Measurements from ENCODE around the gene TPM1. TPM values are rescaled to one million over a fixed set of nuclear protein-coding genes. Genes with fewer than 3 reads are reported as not detected.

The TPM1 gene
- polyA plus RNA-seq, 1 of the 3 experiments (the other 2 are of a cell fraction) = 1,371 TPM

- peak overlapping the region; percentile 51; the same call in 1 of the 2 replicates for H3K9ac ChIP-seq
- peak overlapping the region in 1 of 2 experiments; percentile 89; a peak in 3 of 4 replicates for H3K27ac ChIP-seq (ENCODE audit: low read depth in 2 of 2, low read length in 1 of 2)
- H3K4me3 ChIP-seq (ENCODE audit: low read depth in 2 of 2, low read length in 1 of 2) = no peak overlapping the region
- POLR2A ChIA-PET = no interaction called here
- H3K9me2 ChIP-seq = no peaks in the 10 kb centered on the region
- no peaks in the 10 kb centered on the region for H4K20me1 ChIP-seq (ENCODE audit: insufficient read depth)
- peaks cover 13 to 61% of the 10 kb centered on the region in 2 experiments; a peak in 3 of 4 replicates for H3K4me1 ChIP-seq (ENCODE audit: control insufficient read depth in 1 of 2, insufficient read depth in 2 of 2, low read depth in 1 of 2, low read length in 1 of 2)
- H3K36me3 ChIP-seq (replicated peaks in 1 of 2; ENCODE audit: control insufficient read depth in 1 of 2, insufficient read depth in 2 of 2, low read length in 1 of 2) = no peaks in the 10 kb centered on the region
- H3F3A ChIP-seq (replicated peaks; ENCODE audit: insufficient read depth) = peaks cover 59% of the 10 kb centered on the region
- no peaks in the 10 kb centered on the region for H3K27me3 ChIP-seq (ENCODE audit: insufficient read depth)
- 90% methylated on average over 2 of the region's 2 CpGs for WGBS (ENCODE audit: low lambda C conversion rate)
- TF ChIP-seq FOSL2 (IDR thresholded peaks at IDR 0.05; ENCODE audit: borderline replicate concordance, low read depth) (no peak), FOXJ3 (CRISPR knock-in tag; IDR thresholded peaks at IDR 0.05) (no peak), USF2 (IDR thresholded peaks at IDR 0.05; ENCODE audit: borderline replicate concordance, low read depth, low read length) (no peak), MEF2A (IDR thresholded peaks at IDR 0.05; ENCODE audit: borderline replicate concordance, low read depth) (no peak), NRF1 (IDR thresholded peaks at IDR 0.05; ENCODE audit: low read depth, low read length) (no peak)
- H3K4me2 ChIP-seq = peak overlapping the region; percentile 58
- CTCF ChIA-PET = interaction anchor here (0.6 to 0.9 kb wide), 3 partner anchors 9 to 14 kb away, joined by 3 to 4 read pairs (median 3); no protein-coding TSS in a partner anchor
- no peaks in the 10 kb centered on the region for H3K9me3 ChIP-seq
- no peaks in the 10 kb centered on the region for H3K79me2 ChIP-seq (ENCODE audit: insufficient read depth)
- H2AFZ ChIP-seq (ENCODE audit: low read depth) = no peak overlapping the region
- no peak for DNase-seq
Measured at GRCh38 chr15:63016234-63016633, 26.3 kb upstream of the TPM1 start.

GRCh38 chr15:63018639-63019038 is 23.9 kb upstream of the TPM1 start:
- H3K27ac ChIP-seq (ENCODE audit: low read depth in 2 of 2, low read length in 1 of 2) = peak overlapping the region in 1 of 2 experiments; percentile 97; a peak in 2 of 4 replicates
- H3K4me3 ChIP-seq (ENCODE audit: low read depth in 2 of 2, low read length in 1 of 2) = no peak overlapping the region
- TF ChIP-seq FOXM1 (IDR thresholded peaks at IDR 0.05; ENCODE audit: low read depth) (no peak), IRF3 (IDR thresholded peaks at IDR 0.05; ENCODE audit: low read depth, low read length) (no peak), PBX3 (IDR thresholded peaks at IDR 0.05) (no peak), EP300 (IDR thresholded peaks at IDR 0.05; ENCODE audit: borderline replicate concordance in 1 of 2, low read depth in 1 of 2, low read length in 1 of 2) (no peak), TCF12 (IDR thresholded peaks at IDR 0.05) (no peak), FOXJ3 (CRISPR knock-in tag; IDR thresholded peaks at IDR 0.05) (no peak), JUND (IDR thresholded peaks at IDR 0.05) (no peak), REST (IDR thresholded peaks at IDR 0.05; ENCODE audit: low read depth, low read length) (no peak), SMC3 (IDR thresholded peaks at IDR 0.05; ENCODE audit: low read depth, low read length) (no peak), MEF2A (IDR thresholded peaks at IDR 0.05; ENCODE audit: borderline replicate concordance, low read depth) (no peak), SIN3A (IDR thresholded peaks at IDR 0.05; ENCODE audit: borderline replicate concordance, low read depth, low read length) (no peak), GATA2 (CRISPR knock-in tag; IDR thresholded peaks at IDR 0.05) (no peak), RCOR1 (IDR thresholded peaks at IDR 0.05; ENCODE audit: low read length) (no peak), NFIC (IDR thresholded peaks at IDR 0.05; ENCODE audit: borderline replicate concordance) (no peak), MXI1 (IDR thresholded peaks at IDR 0.05; ENCODE audit: low read depth, low read length) (no peak), RFX5 (IDR thresholded peaks at IDR 0.05; ENCODE audit: low read length) (no peak), ZBTB33 (IDR thresholded peaks at IDR 0.05; ENCODE audit: borderline replicate concordance, low read depth) (no peak)
- no peaks in the 10 kb centered on the region for H3K27me3 ChIP-seq (ENCODE audit: insufficient read depth)
- no peak overlapping the region for H3K9ac ChIP-seq
- DNase-seq = no peak
- no peak overlapping the region for H3K4me2 ChIP-seq
- H3K79me2 ChIP-seq (ENCODE audit: insufficient read depth) = no peaks in the 10 kb centered on the region
- ChIA-PET POLR2A (no interaction called here), CTCF (interaction anchor here (0.9 to 1.1 kb wide), 2 partner anchors 29 to 469 kb away, joined by 3 read pairs; no protein-coding TSS in a partner anchor)
- H3F3A ChIP-seq (replicated peaks; ENCODE audit: insufficient read depth) = peaks cover 64% of the 10 kb centered on the region
- no peaks in the 10 kb centered on the region for H3K9me3 ChIP-seq
- peaks cover 6 to 60% of the 10 kb centered on the region in 2 experiments for H3K4me1 ChIP-seq (ENCODE audit: control insufficient read depth in 1 of 2, insufficient read depth in 2 of 2, low read depth in 1 of 2, low read length in 1 of 2)
- no peak overlapping the region for H2AFZ ChIP-seq (ENCODE audit: low read depth)
- H4K20me1 ChIP-seq (ENCODE audit: insufficient read depth) = no peaks in the 10 kb centered on the region
- H3K9me2 ChIP-seq = no peaks in the 10 kb centered on the region
- H3K36me3 ChIP-seq (replicated peaks in 1 of 2; ENCODE audit: control insufficient read depth in 1 of 2, insufficient read depth in 2 of 2, low read length in 1 of 2) = no peaks in the 10 kb centered on the region
- 100% methylated on average over 1 of the region's 1 CpG for WGBS (ENCODE audit: low lambda C conversion rate)
